ENCODE measurements around the gene ARMC9.
"Not testable (repeated sequence)": the region's sequence is repeated elsewhere in the genome, so short reads cannot be mapped to it uniquely, and the experiment has no call there.

The ARMC9 gene

GRCh38 chr2:231364061-231364460, 165.6 kb downstream of the ARMC9 start:
- DNase-seq (ENCODE audit: low read depth), result no peak

DNA sequence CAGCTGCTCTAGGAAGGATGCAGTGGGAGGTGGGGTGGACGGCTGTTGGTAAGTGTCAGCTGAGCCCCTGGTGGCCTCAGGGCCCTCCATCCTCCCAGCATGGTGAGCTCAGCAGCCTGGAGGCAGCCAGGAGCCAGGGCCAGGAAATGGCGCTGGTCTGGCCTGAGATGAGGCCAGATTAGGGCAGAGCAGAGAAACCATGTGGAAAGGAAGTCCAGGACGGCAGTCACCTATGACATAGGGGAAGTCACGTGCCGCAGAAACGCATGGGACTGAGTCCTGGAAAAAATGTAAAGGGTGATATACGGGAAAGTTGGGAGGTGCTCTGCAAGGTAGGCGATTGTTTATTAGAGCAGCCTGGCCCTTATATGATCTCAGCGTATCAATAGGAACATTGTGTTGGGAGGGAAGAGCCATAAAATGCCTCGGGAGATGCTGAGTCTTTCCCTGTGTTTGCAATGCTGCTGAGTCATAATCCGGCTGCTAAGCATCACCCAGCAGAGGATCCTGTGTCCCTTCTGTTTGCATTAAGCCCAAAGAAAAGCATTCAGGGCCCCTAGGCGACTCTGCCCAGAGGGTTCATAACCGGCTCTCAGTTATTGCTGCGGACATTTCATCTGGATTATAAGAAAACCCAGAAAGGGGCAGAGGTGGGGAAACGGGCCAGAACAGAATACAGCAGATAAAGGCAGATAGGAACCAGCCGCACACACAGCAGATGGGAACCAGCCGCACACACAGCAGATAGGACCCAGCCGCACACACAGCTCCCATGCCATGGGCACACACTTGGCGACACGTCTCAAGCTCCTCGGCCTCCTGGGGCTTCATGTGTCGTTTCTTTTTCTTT, 166.8 kb downstream of the ARMC9 start:
- DNase-seq (ENCODE audit: low read depth), result no peak

GRCh38 chr2:231367178-231367577, 168.7 kb downstream of the ARMC9 start:
- DNase-seq (ENCODE audit: low read depth), result no peak

DNA sequence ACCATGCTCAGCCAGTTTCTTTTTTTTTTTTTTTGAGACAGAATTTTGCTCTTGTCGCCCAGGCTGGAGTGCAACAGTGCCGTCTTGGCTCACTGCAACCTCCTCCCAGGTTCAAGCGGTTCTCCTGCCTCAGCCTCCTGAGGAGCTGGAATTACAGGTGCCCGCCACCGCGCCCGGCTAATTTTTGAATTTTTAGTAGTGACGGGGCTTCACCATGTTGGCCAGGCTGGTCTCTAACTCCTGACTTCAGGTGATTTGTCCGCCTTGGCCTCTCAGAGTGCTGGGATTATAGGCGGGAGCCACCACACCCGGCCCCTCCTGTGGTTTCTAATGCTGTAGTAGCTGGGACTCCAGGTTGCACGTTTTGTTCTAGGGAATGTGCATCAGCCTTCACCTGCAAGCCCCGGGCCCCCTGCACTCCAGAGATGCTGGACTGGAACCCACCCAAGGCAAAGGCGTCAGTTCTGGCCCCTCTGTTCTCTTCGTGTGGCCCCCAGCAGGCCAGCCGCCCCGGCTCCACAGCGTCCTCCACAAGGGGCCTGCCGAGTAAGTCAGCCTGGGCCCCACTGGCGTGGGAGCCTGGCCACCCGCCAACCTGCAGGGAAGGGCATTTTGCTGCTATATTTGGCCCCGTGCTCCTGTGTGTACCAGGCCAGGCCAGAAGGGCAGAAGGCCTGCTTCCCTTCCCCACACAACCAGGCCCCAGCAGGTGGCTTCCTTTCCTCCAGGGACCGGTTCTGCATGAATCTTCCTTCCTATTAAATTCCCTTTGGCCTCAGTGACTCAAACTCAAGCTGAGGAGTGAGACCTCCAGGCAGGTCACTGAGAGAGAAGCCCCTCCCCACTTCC, 171.4 kb downstream of the ARMC9 start:
- DNase-seq (ENCODE audit: low read depth), result no peak

DNA sequence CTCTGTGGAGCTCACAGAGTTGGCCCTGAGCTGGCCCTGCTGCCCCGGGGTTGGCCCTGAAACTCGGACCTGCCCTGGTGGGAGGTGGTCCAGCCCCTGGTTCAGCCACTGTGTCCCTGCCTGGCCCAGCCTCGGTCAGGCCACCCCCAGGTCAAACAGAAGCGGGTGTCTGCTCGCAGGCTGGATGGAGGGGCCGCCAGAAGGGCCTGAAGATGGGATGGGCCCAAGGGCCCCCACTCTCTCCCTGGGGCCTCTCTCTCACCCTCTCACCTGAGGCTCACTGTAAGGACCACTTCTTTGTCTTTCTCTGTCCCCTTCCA, 172.0 kb downstream of the ARMC9 start:
- DNase-seq (ENCODE audit: low read depth), result no peak

DNA sequence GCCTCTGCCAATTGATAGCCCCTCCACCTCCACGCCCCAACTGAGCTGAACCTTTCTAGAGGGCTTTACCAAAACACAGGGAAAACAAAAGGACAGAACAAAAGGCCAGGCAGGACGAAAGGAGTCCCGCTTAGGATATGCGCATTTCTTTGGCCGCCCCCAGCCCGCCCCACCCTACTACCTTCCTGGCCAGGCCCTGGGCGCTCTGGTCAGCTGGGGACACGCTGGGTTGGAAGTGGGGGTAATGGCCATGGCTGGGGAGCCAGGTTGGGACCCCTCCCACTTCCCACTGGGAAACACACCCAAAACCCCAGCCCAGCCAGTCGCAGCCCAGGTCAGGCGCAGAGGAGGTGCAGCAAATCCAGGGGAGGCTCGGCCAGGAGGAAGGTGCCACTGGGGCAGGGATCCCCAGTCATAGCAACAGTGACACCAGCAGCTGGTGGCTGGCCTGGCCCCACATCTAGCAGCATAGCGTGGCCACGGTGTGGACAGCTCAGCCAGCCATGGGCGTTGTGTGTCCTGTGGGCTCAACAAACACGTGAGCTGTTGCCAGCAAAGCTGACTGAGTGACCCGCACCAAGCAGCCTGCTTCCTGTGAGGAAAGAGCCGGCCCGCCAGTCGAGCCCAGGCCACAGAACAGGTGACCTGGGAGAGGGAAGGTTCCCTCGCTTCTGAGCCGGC, 172.5 kb downstream of the ARMC9 start:
- no peak for DNase-seq (ENCODE audit: low read depth)

GRCh38 chr2:231371430-231372054, 173.1 kb downstream of the ARMC9 start:
- no peak for DNase-seq (ENCODE audit: low read depth)

DNA sequence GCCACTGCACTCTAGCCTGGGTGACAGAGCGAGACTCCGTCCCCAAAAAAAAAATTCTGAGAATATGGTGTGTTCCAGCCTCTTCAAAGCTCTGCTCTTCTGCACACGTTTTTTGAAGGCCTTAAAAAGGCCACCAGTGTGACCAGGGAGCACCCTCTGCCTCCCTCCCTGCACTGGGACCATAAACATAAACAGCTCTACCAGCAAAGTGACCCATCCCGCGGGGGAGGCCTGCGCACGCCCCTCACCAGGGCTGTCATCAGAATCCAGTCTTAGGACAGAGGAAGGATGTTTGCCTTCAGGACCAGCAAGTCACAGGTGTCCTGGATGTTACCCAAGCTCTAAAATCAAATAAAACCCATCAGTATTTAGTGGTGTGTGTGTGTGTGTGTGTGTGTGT, 173.9 kb downstream of the ARMC9 start:
- no peak for DNase-seq (ENCODE audit: low read depth)

GRCh38 chr2:231373184-231373583, 174.8 kb downstream of the ARMC9 start:
- no peak for DNase-seq (ENCODE audit: low read depth)

DNA sequence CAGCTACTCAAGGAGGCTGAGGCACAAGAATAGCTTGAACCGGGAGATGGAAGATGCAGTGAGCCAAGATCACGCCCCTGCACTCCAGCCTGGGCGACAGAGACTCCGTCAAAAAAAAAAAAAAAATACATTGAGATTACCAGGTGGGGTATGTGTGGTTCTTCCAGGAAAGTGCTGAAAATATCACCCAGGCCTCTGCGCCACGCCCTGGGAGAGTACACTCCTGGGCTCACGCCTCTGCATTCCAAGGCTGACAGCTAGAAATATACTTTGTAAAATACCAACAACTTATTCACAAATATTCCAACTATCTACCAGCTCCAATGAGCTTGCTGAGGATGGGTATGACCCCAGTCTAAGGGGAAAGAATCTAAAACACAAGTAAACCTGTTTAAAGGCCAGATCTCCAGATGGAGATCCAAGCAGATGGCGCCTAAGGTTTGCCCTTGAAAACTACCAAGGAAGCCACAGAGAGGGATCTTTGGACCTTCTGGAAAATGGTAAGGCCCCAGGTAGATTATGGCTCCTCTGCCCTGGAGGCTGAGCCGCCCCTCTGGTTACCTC, 175.4 kb downstream of the ARMC9 start:
- no peak for DNase-seq (ENCODE audit: low read depth)

DNA sequence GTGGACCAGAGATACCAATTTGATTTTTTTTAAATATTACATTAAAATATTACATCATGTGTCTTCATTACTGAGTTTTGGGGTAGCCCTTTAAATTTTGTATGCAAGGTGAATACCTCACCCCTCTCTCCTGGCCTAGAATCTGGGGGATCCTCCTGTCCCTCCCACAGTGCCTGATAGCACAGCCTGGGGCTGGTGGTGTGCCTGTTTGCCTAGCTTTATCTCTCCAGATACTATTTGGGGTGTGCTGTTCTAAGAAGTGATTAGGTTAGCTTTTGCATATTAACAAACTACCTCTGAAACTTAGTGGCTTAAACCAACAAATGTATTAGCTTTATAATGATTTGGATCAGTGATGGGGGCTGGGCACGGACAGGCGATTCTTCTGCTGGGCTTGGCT, 176.3 kb downstream of the ARMC9 start:
- DNase-seq (ENCODE audit: low read depth), result no peak

DNA sequence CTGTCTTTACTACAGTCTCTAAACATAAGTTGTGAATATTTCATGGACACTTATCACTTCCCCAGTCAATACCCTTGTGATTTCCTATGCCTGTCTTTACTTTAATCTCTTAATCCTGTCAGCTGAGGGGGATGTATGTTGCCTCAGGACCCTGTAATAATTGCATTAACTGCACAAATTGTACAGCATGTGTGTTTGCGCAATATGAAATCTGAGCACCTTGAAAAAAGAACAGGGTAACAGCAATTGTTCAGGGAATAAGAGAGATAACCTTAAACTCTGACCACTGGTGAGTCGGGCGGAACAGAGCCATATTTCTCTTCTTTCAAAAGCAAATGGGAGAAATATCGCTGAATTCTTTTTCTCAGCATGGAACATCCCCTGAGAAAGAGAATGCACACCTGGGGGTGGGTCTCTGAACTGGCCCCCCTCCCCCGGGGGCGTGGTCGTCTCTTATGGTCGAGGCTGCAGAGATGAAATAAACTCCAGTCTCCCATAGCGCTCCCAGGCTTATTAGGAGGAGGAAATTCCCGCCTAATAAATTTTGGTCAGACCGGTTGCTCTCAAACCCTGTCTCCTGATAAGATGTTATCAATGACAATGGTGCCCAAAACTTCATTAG, 177.7 kb downstream of the ARMC9 start:
- not testable (repeated sequence) for DNase-seq (ENCODE audit: low read depth)

GRCh38 chr2:231376857-231377256, 178.4 kb downstream of the ARMC9 start:
- no peak for DNase-seq (ENCODE audit: low read depth)

DNA sequence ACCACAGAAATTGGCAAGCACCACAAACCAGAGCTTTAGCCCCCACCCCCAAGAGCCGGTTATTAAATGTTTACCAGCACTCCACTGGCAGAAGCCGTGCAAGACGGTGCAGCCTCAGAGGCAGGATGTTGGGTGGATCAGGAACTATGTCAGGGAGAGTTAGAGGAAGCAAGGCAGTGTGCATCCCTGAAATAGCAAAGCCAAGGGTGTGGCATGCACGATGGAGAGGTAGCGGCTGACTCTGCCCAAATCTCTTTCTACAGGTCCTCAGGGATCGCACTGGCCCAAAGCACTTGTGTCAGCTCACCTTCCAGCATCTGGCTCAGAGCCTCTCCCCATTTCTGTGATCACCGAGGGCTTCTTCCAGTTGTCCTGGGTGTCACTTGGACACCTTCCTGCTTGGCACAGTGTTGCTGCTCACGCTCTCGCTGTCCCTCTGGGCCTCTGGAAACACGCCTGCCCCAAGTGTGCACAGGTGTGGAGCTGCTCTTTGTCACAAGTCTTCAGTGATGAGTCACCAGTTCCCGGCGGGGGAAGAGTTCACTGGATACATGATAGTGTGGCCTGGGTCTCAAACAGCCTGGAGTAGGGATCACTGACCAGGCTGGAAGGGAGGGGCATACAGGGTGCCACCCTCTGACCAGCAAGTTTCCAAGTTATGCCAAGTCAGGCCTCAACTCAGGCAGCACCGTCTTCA, 179.7 kb downstream of the ARMC9 start:
- no peak for DNase-seq (ENCODE audit: low read depth)

DNA sequence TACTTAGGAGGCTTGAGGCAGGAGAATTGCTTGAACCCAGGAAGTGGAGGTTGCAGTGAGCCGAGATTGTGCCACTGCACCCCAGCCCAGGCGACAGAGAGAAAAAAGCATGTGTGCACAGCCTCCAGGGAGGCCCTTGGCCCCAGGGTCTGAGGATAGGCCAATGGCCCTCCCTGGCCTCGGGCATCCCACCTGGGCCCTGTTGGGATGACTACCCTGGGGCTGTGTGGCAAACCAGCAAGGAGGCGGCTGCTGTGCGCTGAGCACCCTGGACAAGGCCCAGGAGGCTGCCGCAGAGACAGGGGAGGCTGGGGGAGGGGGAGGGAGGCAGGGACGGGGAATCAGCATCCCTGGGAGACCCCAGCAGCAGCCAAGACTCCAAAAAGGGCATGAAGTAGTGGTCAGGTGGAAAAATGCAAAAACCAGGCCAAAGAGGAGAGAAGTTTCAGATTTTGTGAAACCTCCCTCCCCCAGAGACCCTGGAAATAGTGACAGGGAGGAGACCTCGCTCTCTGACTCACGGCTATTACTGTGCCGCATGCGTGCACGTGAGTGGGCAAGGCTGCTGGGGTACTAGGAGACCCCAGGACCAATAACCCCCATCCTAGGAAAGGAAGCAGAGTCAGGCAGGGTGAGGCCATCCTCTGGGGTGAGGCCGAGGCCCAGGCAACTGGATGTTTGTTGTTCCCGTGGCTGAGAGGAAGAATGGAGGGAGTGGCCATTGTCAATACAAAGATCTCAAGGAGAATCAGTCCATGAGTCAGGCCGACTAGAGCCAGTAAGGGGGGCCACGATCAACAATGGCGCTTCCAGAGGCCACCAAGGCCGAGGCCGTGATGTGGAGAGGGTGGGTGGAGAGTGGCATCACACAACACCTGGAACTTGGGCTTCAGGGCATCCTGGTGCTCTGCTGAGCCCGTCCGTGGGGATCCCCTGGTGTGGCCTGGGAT, 181.1 kb downstream of the ARMC9 start:
- DNase-seq (ENCODE audit: low read depth), result no peak

GRCh38 chr2:231380307-231380706, 181.9 kb downstream of the ARMC9 start:
- DNase-seq (ENCODE audit: low read depth), result no peak

DNA sequence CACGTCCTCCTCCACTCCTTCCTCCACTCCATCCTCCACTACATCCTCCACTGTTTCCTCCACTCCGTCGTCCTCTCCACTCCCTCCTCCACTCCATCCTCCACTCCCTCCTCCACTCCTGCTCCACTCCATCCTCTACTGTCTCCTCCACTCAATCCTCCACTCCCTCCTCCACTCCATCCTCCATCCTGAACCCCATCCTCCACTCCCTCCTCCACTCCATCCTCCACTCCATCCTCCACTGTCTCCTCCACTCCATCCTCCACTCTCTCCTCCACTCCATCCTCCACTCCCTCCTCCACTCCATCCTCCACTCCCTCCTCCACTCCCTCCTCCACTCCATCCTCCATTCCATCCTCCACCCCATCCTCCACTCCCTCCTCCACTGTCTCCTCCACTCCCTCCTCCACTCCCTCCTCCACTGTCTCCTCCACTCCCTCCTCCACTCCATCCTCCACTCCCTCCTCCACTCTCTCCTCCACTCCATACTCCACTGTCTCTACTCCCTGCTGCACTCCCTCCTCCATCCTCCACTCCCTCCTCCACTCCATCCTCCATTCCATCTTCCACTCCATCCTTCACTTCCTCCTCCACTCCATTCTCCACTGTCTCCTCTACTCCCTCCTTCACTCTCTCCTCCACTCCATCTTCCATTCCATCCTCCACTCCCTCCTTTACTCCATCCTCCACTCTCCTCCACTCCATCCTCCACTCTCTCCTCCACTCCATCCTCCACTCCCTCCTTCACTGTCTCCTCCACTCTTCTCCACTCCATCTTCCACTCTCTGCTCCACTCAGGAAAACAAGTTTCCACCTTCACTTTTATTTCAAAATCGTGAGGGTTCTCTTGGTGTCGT, 182.8 kb downstream of the ARMC9 start:
- DNase-seq (ENCODE audit: low read depth), result no peak

- no peak for DNase-seq (ENCODE audit: low read depth)
These were observed 183.7 kb downstream of the ARMC9 start for GRCh38 chr2:231382116-231382515.
